Fibroblast of mammary gland (primary cell): ENCODE data around the gene PRLHR.

ENCODE experiments used
- DNase-seq: peaks from one replicate; pipeline ENCODE4 v3.0.0-alpha.2; 2010; ENCODE audit warnings: low read depth
- H3K4me3 ChIP-seq: 2 replicates; pipeline ENCODE4 v1.5.1; 2011; ENCODE audit warnings: low read depth, mild to moderate bottlenecking, low read length, moderate library complexity; ENCODE audit not compliant: control insufficient read depth
- CTCF ChIP-seq: conservative IDR thresholded peaks from 2 replicates; pipeline ENCODE4 v1.5.1; 2011; ENCODE audit warnings: low read depth, low read length, inconsistent platforms; ENCODE audit not compliant: control insufficient read depth, insufficient read depth

PRLHR gene

GRCh38 chr10:118595598-118596425 lies at the start of gene PRLHR:
TSS of gene PRLHR (minus strand) at chr10:118595648. CDS start at chr10:118595244, 404 bp downstream.
- TF ChIP-seq CTCF: no peak
- no peak within 1 kb of the TSS for H3K4me3 ChIP-seq
- DNase-seq: peak; percentile 32

- no peak for TF ChIP-seq CTCF
- no peak for DNase-seq
- no peak overlapping the region for H3K4me3 ChIP-seq
These were observed 46.8 kb upstream of the PRLHR start for GRCh38 chr10:118642228-118642627.

- no peak for DNase-seq
- TF ChIP-seq CTCF: no peak
- H3K4me3 ChIP-seq: no peak overlapping the region
These were observed 43.2 kb upstream of the PRLHR start for GRCh38 chr10:118638680-118639079.

- no peak for DNase-seq
- TF ChIP-seq CTCF: no peak
- H3K4me3 ChIP-seq: no peak overlapping the region
These were observed 40.4 kb upstream of the PRLHR start for GRCh38 chr10:118635674-118636402.

- H3K4me3 ChIP-seq: no peak overlapping the region
- TF ChIP-seq CTCF: no peak
- no peak for DNase-seq
These were observed 38.3 kb upstream of the PRLHR start for GRCh38 chr10:118633786-118634185.

GRCh38 chr10:118629211-118629610 lies 33.8 kb upstream of the PRLHR start:
- peak; percentile 41 for DNase-seq
- no peak overlapping the region for H3K4me3 ChIP-seq
- no peak for TF ChIP-seq CTCF
